Measurements from ENCODE around the gene HADHA.
"Not testable (repeated sequence)": the region's sequence is repeated elsewhere in the genome, so short reads cannot be mapped to it uniquely, and the experiment has no call there.

HADHA gene

GRCh38 chr2:26173776-26174482, 70.5 kb downstream of the HADHA start:
- no peak for DNase-seq (ENCODE audit: low read depth)

GRCh38 chr2:26172871-26173775, 71.3 kb downstream of the HADHA start, which contains the start of gene GAREM2:
GAREM2 (plus strand) TSS chr2:26173088; CDS start chr2:26173221, 133 bp downstream.
- no peak for DNase-seq (ENCODE audit: low read depth)

- no peak for DNase-seq (ENCODE audit: low read depth)
These were observed 72.1 kb downstream of the HADHA start for GRCh38 chr2:26172189-26172870.

GRCh38 chr2:26170795-26171194, 73.6 kb downstream of the HADHA start:
- DNase-seq (ENCODE audit: low read depth): no peak

- no peak for DNase-seq (ENCODE audit: low read depth)
These were observed 74.6 kb downstream of the HADHA start for GRCh38 chr2:26169681-26170414.

GRCh38 chr2:26169226-26169625, 75.2 kb downstream of the HADHA start:
- no peak for DNase-seq (ENCODE audit: low read depth)

GRCh38 chr2:26168785-26169184, 75.6 kb downstream of the HADHA start:
- no peak for DNase-seq (ENCODE audit: low read depth)

GRCh38 chr2:26166541-26166940, 77.9 kb downstream of the HADHA start:
- DNase-seq (ENCODE audit: low read depth): not testable (repeated sequence)

GRCh38 chr2:26165403-26165802, 79.0 kb downstream of the HADHA start:
- no peak for DNase-seq (ENCODE audit: low read depth)

- DNase-seq (ENCODE audit: low read depth): no peak
These were observed 79.7 kb downstream of the HADHA start for GRCh38 chr2:26164641-26165211.

- no peak for DNase-seq (ENCODE audit: low read depth)
These were observed 80.2 kb downstream of the HADHA start for GRCh38 chr2:26164231-26164630.

- DNase-seq (ENCODE audit: low read depth): no peak
These were observed 81.5 kb downstream of the HADHA start for GRCh38 chr2:26162963-26163362.

- DNase-seq (ENCODE audit: low read depth): no peak
These were observed 82.5 kb downstream of the HADHA start for GRCh38 chr2:26161926-26162325.

GRCh38 chr2:26157580-26157979, 86.9 kb downstream of the HADHA start:
- no peak for DNase-seq (ENCODE audit: low read depth)

- no peak for DNase-seq (ENCODE audit: low read depth)
These were observed 94.2 kb downstream of the HADHA start for GRCh38 chr2:26150243-26150642.

GRCh38 chr2:26148501-26148900, 95.9 kb downstream of the HADHA start:
- DNase-seq (ENCODE audit: low read depth): no peak

- DNase-seq (ENCODE audit: low read depth): no peak
These were observed 99.3 kb downstream of the HADHA start for GRCh38 chr2:26144953-26145680.

GRCh38 chr2:26144031-26144430, 100.4 kb downstream of the HADHA start:
- no peak for DNase-seq (ENCODE audit: low read depth)

GRCh38 chr2:26141145-26141769, 103.2 kb downstream of the HADHA start:
- no peak for DNase-seq (ENCODE audit: low read depth)

All from T-helper 22 cell (primary cell).